Endothelial cell of umbilical vein (primary cell): ENCODE results near the gene CNST. TPM values are rescaled to one million over a fixed set of nuclear protein-coding genes. Genes with fewer than 3 reads are reported as not detected.
A peak's percentile ranks its signal among the peaks of the same experiment; 100 is the strongest.
"Not testable (repeated sequence)": the region's sequence is repeated elsewhere in the genome, so short reads cannot be mapped to it uniquely, and the experiment has no call there.

Experiments
- BruUV-seq: library from RNA; stranded (reverse); fragments of 400-500 nt; replicated peaks from 2 replicates; lab custom pipeline; 2021; lab: Mats Ljungman, UMichigan
- CTCF ChIA-PET: fragments of 300-600, 350-600 bp; sonication (Branson Sonifier 250); formaldehyde crosslinking; loops from one replicate; lab custom pipeline; 2021; ENCODE audit warnings: antibody characterized with exemption, inconsistent platforms; lab: Charles Lee
- POLR2A ChIA-PET: fragments of 300-600, 350-600 bp; sonication (Branson Sonifier 250); formaldehyde crosslinking; loops from one replicate; lab custom pipeline; 2021; ENCODE audit warnings: antibody characterized with exemption, inconsistent platforms; lab: Charles Lee
- DNase-seq: peaks from one replicate; pipeline ENCODE4 v3.0.0-alpha.2; 2011; ENCODE audit warnings: low read depth, low spot score
- FAIRE-seq: peaks from 2 replicates; lab custom pipeline; 2011; peaks lifted over from hg19 to GRCh38; lab: Jason Lieb, UNC
- H2AFZ ChIP-seq: 2 replicates; pipeline ENCODE4 v1.6.0; 2012; ENCODE audit warnings: low read depth, low read length, control low read depth, inconsistent platforms
- H3K27ac ChIP-seq: 2 replicates; pipeline ENCODE4 v1.5.1; 2011; ENCODE audit warnings: low read depth, mild to moderate bottlenecking, control low read depth, low read length, moderate library complexity; ENCODE audit not compliant: insufficient read depth
- H3K27me3 ChIP-seq, 2 experiments: 2 replicates each; pipeline versions ENCODE4 v1.6.0 to v1.6.1; 2011; ENCODE audit warnings: low read length in 2 of 2, mixed read lengths in 1 of 2; ENCODE audit not compliant: control insufficient read depth in 2 of 2, insufficient read depth in 2 of 2
- H3K36me3 ChIP-seq, 2 experiments: 2 replicates in 1 of 2; 3 replicates in 1 of 2; pipeline ENCODE4 v1.5.1; 2011; ENCODE audit warnings: low read length in 2 of 2, mild to moderate bottlenecking in 1 of 2, moderate library complexity in 1 of 2; ENCODE audit not compliant: control insufficient read depth in 2 of 2, insufficient read depth in 2 of 2; ENCODE audit errors: extremely low read depth in 1 of 2
- H3K4me1 ChIP-seq: 3 replicates; pipeline ENCODE4 v1.5.1; 2011; ENCODE audit warnings: mild to moderate bottlenecking, low read length; ENCODE audit not compliant: control insufficient read depth, insufficient read depth; ENCODE audit errors: extremely low read depth
- H3K4me2 ChIP-seq: 2 replicates; pipeline ENCODE4 v1.6.1; 2011; ENCODE audit warnings: low read length, control low read depth, mixed read lengths; ENCODE audit not compliant: insufficient read depth
- H3K4me3 ChIP-seq, 3 experiments: fragments of 200-600 bp in 1 of 3; sonication (generic), shearing (Covaris generic) in 1 of 3; replicated peaks in 1 of 3; 2 replicates each; pipeline ENCODE4 v1.5.1; 2011 to 2016; ENCODE audit warnings: control low read depth in 3 of 3, low read length in 3 of 3, mild to moderate bottlenecking in 2 of 3, inconsistent platforms in 1 of 3, low read depth in 1 of 3, moderate library complexity in 1 of 3; ENCODE audit not compliant: insufficient read depth in 1 of 3
- H3K79me2 ChIP-seq: 2 replicates; pipeline ENCODE4 v1.6.0; 2012; ENCODE audit warnings: low read length, inconsistent platforms; ENCODE audit not compliant: control insufficient read depth, insufficient read depth
- H3K9ac ChIP-seq: replicated peaks from 2 replicates; pipeline ENCODE3; 2011; ENCODE audit warnings: low read length, control low read depth; ENCODE audit not compliant: insufficient read depth; ENCODE audit errors: extremely low read depth
- H3K9me1 ChIP-seq: replicated peaks from 3 replicates; pipeline ENCODE4 v1.6.0; 2011; ENCODE audit warnings: mild to moderate bottlenecking, low read length; ENCODE audit not compliant: control insufficient read depth, insufficient read depth; ENCODE audit errors: extremely low read depth
- H3K9me3 ChIP-seq: replicated peaks from 2 replicates; pipeline ENCODE4 v1.5.1; 2012; ENCODE audit warnings: low read length, inconsistent platforms; ENCODE audit not compliant: control insufficient read depth, insufficient read depth
- H4K20me1 ChIP-seq: replicated peaks from 2 replicates; pipeline ENCODE3; 2011; ENCODE audit warnings: mild to moderate bottlenecking, low read length; ENCODE audit not compliant: control insufficient read depth, insufficient read depth; ENCODE audit errors: extremely low read depth
- FOS ChIP-seq: IDR thresholded peaks from 2 replicates; pipeline ENCODE4 v1.6.1; 2011; ENCODE audit warnings: mild to moderate bottlenecking, low read length, moderate library complexity, borderline replicate concordance; ENCODE audit not compliant: insufficient read depth
- GATA2 ChIP-seq: IDR thresholded peaks from 2 replicates; pipeline ENCODE4 v1.7.0; 2011; ENCODE audit warnings: low read depth, mild to moderate bottlenecking, moderate library complexity, mixed read lengths, low read length; ENCODE audit not compliant: insufficient read length, insufficient read depth
- POLR2A ChIP-seq: IDR thresholded peaks from 2 replicates; pipeline ENCODE4 v1.6.1; 2012; ENCODE audit warnings: low read depth, mild to moderate bottlenecking, control low read depth, low read length
- dilution Hi-C: fragments of 300-500 bp; cut with MboI; formaldehyde crosslinking; loops from one replicate; pipeline ENCODE4 v1.15.0; 2019; ENCODE audit warnings: low sequenced_read_pairs; ENCODE audit not compliant: extremely low pct_ligation_motif_present
- intact Hi-C: fragments of 100-400 bp; cut with micrococcal nuclease; formaldehyde crosslinking; loops from one replicate; pipeline ENCODE4 v1.10.0; 2022
- polyA plus RNA-seq, 4 experiments: library from polyadenylated mRNA; depleted of rRNA in 3 of 4; stranded (reverse) in 3 of 4; unstranded in 1 of 4; fragments of >200 nt; gene quantifications; 2 replicates each; pipeline versions ENCODE4 v1.2.1 to v1.2.3, GENCODE V29; 2011 to 2012; ENCODE audit warnings: missing spikeins in 1 of 4
- total RNA-seq: library from RNA; stranded (reverse); gene quantifications from 2 replicates; pipeline ENCODE4 v1.2.3, GENCODE V29; 2021
- TF ChIP-seq, protein P1 (sequence below), 2 donors: IDR thresholded peaks; 1 replicate in 1 of 2; 2 replicates in 1 of 2; pipeline ENCODE4 v1.5.1; 2011; ENCODE audit warnings: low read length in 2 of 2, mild to moderate bottlenecking in 2 of 2, moderate library complexity in 2 of 2, control low read depth in 1 of 2, inconsistent platforms in 1 of 2, low read depth in 1 of 2; ENCODE audit not compliant: insufficient read depth in 1 of 2; ENCODE audit errors: extremely low read depth in 1 of 2

The CNST gene
- total and polyA plus RNA-seq, 2 donors (not counting 3 experiments of a cell fraction or from before 2014, with no cell fraction given) = 6.3 to 18.1 TPM

DNA sequence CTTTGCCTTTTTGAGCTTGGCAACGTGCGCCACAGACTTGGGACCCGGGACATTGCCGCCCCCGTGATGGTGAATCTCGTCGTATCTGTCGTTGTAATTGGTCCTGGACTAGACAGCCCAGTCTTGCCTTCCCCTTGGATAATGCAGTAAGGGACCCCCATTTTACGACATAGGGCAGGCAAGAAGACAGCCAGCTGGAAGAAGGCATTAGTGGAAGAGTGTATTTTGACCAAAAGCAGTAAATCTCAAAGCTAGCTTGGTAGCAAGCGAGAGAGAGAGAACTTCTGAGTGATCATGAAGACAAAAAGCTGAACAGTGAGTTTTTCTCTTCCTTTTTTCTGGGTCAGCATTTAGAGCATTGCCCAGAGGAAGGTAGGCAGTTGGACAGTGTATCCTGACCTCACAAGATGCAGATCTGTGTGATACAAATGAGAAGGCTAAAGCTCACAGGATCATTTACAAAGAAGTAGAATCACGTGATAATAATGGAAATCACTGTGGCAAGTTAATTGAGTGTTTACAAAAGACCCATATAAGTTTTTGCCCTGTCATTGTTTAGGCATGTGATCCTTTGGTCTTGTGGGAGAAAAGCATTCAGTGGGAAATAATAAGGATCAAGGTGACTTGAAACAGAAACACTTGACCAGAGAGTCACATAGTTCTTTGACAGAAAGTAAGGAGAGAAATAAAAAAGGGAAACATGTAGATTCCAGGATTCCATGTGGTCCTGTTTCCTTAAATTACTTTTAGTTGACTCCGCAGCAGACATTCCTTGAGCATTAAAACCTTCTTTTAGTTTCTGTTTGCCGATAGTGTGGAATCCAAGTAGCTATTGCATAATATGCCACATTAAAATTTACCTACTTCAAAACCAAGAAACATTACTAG is 66.3 kb downstream of the CNST start:
- ChIA-PET POLR2A (no interaction called here), CTCF (interaction anchor here (1.0 kb wide), 1 partner anchor 57 kb away, joined by 3 read pairs; no protein-coding TSS in a partner anchor)
- FAIRE-seq (peak; percentile 66), DNase-seq (peak; percentile 33)
- Histone ChIP-seq H3K79me2 (no peaks in the 10 kb centered on the region), H3K27me3 (no peaks in the 10 kb centered on the region), H3K4me2 (no peak overlapping the region), H3K9me1 (no peaks in the 10 kb centered on the region), H3K4me3 (no peak overlapping the region), H2AFZ (no peak overlapping the region), H3K36me3 (peaks cover 0 to 7% of the 10 kb centered on the region in 2 experiments), H3K9ac (no peak overlapping the region), H3K4me1 (no peaks in the 10 kb centered on the region), H4K20me1 (no peaks in the 10 kb centered on the region), H3K9me3 (no peaks in the 10 kb centered on the region), H3K27ac (no peak overlapping the region)
- BruUV-seq = no TSS peak
- no peak for TF ChIP-seq FOS
- TF ChIP-seq POLR2A = no peak
- TF ChIP-seq GATA2 = no peak
- TF ChIP-seq, protein P1, sequence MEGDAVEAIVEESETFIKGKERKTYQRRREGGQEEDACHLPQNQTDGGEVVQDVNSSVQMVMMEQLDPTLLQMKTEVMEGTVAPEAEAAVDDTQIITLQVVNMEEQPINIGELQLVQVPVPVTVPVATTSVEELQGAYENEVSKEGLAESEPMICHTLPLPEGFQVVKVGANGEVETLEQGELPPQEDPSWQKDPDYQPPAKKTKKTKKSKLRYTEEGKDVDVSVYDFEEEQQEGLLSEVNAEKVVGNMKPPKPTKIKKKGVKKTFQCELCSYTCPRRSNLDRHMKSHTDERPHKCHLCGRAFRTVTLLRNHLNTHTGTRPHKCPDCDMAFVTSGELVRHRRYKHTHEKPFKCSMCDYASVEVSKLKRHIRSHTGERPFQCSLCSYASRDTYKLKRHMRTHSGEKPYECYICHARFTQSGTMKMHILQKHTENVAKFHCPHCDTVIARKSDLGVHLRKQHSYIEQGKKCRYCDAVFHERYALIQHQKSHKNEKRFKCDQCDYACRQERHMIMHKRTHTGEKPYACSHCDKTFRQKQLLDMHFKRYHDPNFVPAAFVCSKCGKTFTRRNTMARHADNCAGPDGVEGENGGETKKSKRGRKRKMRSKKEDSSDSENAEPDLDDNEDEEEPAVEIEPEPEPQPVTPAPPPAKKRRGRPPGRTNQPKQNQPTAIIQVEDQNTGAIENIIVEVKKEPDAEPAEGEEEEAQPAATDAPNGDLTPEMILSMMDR (IDR thresholded peaks at IDR 0.05; ENCODE audit: extremely low read depth in 1 of 2, insufficient read depth in 1 of 2, low read depth in 1 of 2, low read length in 2 of 2) = no peak
- intact Hi-C loops = no loop called here
- dilution Hi-C loops = no loop called here

DNA sequence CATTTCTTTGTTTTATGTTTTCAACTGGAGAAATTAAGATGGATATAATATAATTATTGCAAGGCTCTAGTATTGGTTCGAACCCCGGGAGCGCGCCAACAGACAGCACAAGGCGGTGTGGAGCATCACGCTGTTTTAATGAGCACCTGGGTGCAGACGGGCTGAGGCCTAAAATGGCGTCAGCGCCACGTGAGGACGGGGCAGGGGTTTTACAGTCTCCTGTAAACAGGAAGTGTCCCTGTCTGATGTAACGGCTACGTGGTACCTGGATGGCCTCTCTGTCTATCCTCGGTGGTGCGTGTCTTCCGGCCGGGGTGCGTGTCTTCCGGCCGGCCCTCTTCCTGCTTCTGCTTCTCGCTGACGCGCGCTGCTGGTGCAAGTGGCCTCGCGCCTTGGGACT is 68.4 kb downstream of the CNST start:
- H3K79me2 ChIP-seq, H3K4me3 ChIP-seq, H3K9me3 ChIP-seq, H3K9ac ChIP-seq, H3K4me2 ChIP-seq, intact Hi-C loops, BruUV-seq, H3K27ac ChIP-seq, H4K20me1 ChIP-seq, H3K4me1 ChIP-seq, H2AFZ ChIP-seq, FAIRE-seq, dilution Hi-C loops, H3K27me3 ChIP-seq, POLR2A ChIA-PET, CTCF ChIA-PET, H3K9me1 ChIP-seq, DNase-seq: not testable (repeated sequence)
- H3K36me3 ChIP-seq = peaks cover 0 to 10% of the 10 kb centered on the region in 2 experiments
